Activated CD8-positive, alpha-beta memory T cell treated with anti-CD3 and anti-CD28 coated beads for 4 hours (primary cell): ENCODE data around the gene MEI4.
"Not testable (repeated sequence)": the region's sequence is repeated elsewhere in the genome, so short reads cannot be mapped to it uniquely, and the experiment has no call there.

Source experiments
- DNase-seq, 2 donors: peaks; one replicate each; pipeline ENCODE4 v3.0.0-alpha.2; 2020; ENCODE audit warnings: low read depth in 2 of 2

MEI4 gene

DNA sequence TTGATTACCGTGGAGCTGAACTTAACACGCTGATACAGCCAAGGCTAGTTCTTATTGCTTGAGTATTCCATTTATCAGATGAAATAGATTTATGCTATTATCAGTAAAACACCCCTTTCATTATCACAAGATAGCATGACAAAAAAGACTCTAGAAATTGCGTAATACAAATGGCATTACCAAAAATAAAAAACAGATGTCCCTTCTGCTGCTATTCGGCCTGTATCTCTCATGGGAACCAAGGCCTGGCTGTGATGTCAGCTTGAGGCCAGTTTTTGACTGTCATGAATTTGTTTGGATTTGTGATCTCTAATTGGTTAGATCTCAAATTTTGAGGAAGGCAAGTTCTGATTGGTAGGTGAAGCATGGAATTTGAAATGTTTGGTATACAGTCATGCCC lies 25.2 kb downstream of the MEI4 start:
- no peak for DNase-seq

DNA sequence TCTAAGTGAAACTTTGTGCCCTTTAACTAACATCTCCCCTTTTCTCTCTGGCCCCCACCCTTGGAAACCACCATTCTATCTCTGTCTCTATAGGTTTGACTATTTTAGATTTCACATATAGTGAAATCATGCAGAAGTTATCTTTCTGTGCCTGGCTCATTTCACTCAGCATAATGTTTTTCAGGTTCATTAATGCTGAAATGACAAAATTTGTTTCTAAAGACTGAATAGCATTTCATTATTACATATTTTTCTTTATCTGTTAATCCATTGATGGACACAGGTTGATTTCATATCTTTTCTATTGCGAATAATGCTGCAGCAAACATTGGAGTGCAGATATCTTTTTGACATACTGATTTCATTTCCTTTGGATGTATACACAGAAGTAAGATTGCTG lies 30.7 kb downstream of the MEI4 start:
- no peak for DNase-seq

DNA sequence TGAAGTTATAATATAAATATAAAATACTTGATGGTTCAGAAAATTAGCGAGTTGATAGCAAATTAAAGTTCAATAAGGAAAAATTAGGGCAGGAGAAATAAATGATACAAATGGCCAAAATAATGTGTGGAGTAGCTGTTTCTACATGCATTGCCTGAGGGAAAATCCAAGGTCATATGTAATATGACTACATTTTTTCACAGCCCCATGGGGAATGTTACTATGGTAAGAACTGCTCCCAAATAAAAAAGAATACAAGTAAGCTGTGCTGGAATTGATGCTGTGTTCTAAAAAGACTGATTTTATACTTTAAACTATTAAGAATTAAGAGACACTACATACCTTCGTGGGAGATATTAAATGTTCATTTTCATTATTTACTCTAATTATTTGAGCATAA lies 34.1 kb downstream of the MEI4 start:
- no peak for DNase-seq

DNA sequence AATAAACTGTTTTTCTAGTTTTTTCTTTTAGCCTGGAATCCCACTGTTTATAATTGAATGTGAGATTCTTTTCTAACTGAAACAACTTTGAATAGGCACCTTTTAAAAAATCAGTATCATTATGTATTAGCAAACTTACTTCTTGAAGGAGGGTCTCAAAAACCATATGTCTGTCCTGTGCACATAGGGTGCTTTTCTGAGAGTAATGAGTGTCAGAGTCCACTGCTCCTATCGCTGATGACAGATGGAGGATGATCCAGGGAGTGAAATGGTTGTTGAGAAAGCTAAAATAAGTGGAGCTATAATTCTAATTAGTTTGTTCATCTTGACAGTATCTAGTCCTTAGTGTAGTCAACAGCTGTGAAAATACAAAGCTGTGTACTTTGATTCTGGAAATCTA lies 35.8 kb downstream of the MEI4 start:
- DNase-seq, result no peak

DNA sequence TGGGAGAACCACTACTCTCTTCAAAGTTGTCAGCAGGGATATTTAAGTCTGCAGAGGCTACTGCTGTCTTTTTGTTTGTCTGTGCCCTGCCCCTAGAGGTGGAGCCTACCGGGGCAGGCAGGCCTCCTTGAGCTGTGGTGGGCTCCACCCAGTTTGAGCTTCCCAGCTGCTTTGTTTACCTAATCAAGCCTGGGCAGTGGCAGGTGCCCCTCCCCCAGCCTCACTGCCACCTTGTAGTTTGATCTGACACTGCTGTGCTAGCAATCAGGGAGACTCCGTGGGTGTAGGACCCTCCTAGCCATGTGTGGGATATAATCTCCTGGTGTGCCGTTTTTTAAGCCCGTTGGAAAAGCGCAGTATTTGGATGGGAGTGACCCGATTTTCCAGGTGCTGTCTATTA lies 47.3 kb downstream of the MEI4 start:
- DNase-seq, result not testable (repeated sequence)

DNA sequence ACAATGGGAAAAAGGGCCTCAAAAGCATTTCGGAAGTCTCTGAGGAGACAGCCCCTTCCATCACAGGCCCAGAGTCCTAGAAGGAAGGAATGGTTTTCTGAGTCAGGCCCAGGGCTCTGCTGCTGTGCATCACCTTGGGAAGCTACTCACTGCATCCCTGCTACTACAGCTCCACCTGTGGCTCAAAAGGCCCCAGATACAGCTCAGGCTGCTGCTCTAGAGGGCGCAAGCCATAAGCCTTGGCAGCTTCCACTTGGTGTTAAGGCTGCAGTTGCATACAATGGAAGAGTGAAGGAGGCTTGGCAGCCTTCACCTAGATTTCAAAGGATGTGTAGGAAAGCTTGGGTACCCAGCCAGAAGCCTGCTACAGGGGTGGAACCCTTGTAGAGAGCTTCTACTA lies 54.8 kb downstream of the MEI4 start:
- no peak for DNase-seq

DNA sequence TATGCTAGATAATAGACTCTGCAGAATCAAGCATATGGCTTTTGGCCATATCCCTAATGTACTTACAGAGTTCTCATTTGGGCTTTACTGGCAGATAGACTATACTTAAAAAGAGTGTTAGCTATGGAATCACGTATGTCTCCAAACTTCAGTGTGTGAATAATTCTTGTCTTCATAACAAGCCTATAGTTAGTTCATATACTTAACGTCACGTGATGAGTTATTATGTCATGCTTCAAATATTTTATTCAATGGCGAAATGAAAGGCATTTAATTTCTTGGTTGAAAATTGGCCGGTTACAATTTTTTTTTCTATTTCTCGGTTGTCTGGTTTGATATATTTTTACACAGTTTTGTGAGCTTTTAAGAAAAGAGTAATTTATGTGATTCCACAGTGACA lies 62.7 kb downstream of the MEI4 start:
- DNase-seq, result no peak

DNA sequence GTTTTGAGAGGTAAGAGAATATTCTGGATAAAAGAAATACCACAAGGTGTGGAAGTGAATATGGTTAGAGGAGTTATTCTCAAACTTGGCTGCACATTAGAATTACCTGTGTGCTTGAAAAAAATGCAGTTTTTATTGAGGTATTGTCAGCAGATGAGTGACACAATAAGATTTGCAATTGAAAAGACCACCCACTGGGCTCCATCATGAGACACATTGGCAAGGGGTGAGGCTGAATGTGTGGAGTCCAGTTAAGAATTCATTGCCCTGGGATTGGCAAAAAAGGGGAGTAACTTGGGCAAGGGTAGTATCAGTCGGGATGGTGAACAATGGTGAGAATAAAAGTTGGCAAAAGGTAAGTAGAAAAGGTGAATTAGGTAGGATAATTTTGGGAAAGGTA lies 63.5 kb downstream of the MEI4 start:
- DNase-seq, result no peak

DNA sequence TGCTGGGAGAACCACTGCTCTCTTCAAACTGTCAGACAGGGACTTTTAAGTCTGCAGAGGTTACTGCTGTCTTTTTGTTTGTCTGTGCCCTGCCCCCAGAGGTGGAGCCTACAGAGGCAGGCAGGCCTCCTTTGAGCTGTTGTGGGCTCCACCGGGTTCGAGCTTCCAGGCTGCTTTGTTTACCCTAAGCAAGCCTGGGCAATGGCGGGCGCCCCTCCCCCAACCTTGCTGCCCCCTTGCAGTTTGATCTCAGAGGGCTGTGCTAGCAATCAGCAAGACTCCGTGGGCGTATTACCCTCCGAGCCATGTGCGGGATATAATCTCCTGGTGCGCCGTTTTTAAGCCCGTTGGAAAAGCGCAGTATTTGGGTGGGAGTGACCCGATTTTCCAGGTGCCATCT lies 83.2 kb downstream of the MEI4 start:
- DNase-seq, result not testable (repeated sequence)

DNA sequence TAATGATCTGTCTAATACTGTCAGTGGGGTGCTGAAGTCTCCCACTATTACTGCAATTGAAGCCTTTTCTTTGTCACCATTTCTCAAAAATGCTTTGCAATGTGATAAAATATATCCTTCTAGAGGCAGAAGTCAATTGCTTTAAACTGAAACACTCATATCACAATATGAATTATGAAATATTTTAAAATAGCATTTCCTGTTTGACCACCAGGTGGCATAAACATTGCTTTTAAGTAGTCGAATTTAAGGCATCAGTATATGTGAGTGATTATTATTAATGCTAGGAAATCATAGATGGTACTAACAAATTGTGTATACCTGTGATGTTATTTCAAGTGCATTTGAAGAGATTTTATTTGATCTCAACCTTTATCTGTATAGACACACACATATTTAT lies 87.5 kb downstream of the MEI4 start:
- DNase-seq, result no peak

DNA sequence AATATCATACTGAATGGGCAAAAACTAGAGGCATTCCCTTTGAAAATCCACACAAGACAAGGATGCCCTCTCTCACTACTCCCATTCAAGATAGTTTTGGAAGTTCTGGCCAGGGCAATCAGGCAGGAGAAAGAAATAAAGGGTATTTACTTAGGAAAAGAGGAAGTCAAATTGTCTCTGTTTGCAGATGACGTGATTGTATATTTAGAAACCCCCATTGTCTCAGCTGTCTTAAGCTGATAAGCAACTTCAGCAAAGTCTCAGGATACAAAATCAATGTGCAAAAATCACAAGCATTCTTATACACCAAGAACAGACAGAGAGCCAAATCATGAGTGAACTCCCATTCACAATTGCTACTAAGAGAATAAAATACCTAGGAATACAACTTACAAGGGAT lies 99.3 kb downstream of the MEI4 start:
- DNase-seq, result not testable (repeated sequence)

DNA sequence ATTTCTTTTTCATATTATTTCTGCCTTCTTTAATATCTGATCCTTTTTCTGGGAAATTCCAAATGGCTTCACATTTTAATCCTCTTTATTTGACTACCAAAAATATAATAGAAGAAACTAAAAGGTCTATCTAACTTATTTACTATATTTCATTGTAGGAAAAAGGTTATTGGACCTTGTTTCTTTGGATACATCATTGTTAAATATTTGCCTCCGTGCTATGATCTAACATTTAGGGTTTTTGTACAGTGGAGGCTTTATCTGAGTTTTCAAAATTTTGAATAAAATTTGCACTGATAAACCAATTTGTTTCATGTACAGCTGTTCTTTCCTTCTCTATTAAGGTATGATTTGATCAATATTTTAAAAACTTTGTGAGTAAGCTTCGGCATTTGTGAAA lies 109.5 kb downstream of the MEI4 start:
- DNase-seq, result no peak

DNA sequence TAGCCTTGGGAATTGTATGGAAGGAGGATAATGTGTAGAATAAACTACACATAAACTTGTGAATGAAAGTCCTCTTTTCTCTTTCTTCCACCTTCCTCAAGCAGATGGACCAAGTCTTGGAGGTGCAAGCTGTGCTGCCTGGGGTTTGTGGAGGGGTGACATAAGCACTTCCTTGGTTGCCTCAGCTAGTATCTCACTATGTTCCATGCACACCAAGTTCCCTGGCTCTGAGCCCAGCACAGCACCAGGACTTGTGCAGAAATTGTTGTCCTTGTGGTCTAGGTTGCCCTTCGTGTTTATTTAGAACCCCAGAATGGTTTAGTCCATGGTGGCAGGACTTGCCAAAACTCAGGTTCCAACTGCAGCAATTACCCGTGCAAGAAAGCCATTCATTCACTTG lies 110.3 kb downstream of the MEI4 start:
- no peak for DNase-seq

DNA sequence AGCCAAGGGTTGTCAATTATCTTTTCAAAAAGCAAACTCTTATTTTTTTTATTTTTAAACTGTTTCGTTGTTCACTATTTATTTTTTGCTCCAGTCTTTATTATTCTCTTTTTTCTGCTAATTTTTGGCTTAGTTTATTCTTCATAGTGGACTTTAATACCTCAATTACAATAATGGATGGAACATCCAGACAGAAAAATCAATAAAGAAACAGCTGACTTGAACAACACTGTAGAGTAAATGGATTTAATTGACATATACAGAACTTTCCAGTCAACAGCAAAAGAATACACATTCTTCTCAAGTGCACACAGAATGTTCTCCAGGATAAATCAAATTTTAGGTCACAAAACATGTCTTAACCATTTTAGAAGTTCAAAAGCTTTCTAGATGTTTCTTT lies 111.5 kb downstream of the MEI4 start:
- no peak for DNase-seq

DNA sequence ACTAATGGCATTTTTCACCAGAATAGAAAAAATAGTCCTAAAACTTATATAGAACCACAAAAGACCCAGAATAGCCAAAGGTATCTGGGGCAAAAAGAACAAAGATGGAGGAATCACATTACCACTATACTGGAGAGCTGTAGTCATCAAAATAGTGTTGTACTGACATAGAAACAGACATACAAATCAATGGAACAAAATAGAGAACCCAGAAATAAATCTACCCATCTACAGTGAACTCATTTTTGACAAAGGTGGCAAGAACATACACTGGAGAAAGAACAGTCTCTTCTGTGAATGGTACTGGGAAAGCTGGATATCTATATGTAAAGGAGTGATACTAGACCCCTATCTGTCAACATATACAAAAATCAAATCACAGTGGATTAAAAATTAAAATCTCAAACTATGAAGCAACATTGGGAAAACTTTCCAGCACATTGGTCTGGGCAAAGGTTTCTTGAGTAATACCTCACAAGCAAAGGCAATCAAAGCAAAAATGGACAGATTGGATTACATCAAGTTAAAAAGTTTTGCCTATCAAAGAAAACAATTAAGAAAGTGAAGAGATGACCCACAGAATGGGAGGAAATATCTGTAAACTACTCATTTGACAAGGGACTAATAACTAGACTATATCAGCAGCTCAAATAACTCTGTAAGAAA lies 120.5 kb downstream of the MEI4 start:
- no peak for DNase-seq

DNA sequence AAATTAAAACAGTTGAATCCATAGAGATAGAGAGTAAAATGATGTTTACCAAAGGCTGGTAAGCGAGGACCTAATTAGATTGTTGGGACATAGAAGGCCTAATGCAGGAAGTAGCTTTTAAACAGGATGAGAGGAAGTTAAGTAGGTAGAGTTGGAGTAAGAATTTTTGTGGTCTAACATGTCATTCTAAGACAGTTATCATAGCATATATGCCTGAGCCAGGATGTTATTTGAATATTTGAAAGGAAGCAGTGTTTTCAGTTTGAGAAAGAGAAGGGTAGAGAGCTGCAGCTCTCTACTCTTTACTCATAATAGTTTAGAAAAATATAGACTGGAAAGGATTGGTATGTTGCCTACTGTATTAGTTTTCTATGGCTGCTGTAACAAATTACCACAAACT lies 121.6 kb downstream of the MEI4 start:
- no peak for DNase-seq

DNA sequence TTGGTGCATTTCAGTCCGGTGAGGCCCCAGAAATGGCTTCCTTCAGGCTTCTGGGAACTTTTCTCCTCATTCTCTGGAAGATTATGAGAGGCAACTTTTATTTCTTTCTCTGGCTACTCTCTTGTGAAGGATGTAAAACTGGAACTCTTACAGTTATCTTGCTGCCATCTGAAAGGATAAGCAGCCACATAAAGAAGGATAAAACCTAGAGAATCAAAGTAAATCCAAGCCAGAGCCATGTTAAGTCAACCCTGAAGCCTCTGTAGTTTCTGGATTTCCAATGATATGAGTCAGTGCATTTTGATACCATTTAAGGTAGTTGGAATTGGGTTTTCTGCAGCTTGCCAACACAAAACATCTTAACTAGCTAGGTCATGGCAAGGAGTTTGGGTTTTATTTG lies 123.6 kb downstream of the MEI4 start:
- DNase-seq, result no peak

DNA sequence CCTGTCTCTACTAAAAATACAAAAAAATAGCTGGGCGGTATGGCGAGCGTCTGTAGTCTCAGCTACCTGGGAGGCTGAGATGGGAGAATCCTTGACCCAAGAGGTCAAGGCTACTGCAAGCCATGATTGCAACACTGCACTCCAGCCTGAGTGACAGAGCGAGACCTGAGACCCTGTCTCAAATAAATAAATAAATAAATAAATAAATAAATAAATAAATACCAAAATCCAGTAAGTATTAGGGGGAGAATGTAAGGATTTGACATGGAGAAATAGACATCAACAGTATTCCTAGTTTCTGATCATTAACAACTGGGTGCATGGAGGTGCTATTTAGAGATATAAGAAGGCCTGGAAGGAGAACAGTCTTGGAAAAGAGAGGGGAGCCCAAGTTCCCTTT lies 125.7 kb downstream of the MEI4 start:
- DNase-seq, result no peak

DNA sequence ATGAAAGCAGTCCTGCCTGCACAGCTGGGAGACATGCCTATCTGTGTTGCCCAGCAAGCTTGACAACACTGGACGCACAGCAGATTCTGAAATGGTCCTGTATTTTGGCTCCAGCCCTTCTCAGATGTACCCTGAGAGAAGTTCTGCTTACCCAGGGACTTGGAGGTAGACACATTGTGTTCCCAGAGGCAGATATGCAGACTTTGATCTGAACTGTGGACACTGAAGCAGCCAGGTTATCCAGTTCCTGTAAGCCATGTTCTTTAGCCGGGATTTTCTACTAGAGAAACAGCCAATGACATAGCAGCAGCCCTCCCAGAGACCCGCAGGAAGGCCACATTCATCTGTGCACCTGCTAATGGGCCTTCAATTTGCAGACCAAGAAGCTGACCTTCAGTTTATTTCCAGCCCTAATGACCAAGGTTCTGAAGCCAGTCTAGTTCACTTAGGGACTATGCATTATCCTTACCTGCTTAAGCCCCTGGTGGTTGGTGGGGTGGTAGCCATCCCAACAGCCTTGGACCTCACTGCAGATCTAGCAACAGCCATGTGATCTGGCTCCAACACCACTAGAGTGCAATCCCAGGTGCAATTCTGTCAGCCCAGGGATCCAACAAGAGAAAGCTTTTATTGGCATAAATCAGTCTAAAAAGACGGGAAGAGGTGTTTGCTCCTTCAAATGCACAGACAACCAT lies 134.2 kb downstream of the MEI4 start:
- DNase-seq, result no peak

DNA sequence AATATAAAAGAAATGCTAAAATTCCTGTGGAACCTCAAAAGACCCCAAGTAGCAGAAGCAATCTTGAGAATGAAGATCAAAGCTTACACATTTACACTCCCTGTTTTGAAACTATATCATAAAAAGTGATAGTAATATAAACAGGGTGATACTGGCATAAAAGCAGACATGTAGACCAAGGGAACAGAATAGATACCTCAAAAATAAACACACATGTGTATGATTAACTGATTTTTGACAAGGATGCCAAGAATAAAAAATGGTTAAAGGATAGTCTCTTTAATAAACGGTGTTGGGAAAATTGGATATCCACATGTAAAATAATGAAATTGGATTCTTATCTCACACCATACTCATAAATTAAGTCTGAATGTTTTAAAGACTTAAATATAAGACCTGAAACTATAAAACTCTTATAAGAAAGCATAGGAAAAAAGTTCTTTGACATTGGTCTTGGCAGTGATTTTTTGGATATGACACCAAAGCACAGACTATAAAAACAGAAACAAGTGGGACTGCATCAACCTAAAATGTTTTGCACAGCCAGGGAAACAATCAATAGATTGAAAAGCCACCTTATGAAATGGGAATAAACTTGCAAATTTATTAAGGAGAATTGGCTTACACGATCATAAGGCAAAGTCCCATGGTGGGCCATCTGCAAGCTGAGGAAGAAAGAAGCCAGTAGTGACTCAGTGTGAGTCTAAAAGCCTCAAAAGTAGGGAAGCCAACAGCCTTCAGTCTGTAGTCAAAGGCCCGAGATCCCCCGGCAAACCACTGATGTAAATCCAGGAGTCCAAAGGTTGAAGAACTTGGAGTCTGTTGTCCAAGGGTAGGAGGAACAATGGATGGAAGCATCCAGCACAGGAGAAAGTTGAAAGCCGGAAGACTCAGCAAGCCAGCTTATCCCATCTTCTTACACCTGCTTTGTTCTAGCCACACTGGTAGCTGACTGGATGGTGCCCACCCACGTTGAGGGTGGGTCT lies 144.3 kb downstream of the MEI4 start:
- DNase-seq, result no peak

DNA sequence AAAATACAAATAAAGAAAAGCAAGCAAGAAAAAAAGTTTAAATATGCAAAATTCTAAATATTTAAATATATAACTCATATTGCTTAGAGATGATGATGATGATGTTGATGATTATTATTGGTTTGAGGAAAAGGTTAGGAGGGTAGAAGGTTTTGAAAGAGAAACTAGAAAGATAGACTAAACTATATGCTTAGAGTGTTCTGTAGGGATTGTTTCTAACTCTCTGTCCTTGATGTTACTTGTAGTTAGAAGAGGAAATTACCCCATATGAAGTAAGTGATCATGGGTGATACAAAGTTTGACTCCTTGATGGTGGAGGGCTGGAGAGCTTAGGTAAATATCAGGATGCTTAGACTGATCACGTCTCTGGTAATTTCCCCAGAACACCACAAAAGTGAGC lies 159.5 kb downstream of the MEI4 start:
- DNase-seq, result no peak

DNA sequence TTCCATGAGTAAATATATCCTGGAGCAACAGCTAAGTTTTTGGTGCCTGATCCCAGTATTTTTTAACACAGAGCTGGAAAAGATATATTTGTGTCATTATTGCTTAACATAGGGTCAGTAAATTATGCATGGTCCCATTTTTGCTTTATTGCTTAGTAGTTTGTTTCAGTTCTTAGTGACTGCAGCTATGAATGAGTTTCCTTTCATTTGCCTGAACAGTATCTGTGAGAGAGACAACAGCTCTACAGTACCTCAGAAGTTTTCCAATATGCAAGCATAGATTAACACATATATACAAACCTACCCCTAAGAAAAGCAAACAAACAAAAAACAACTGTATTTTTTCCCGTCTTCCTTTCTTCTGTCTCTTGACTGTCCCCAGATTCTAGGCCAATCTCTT lies 160.3 kb downstream of the MEI4 start:
- no peak for DNase-seq

DNA sequence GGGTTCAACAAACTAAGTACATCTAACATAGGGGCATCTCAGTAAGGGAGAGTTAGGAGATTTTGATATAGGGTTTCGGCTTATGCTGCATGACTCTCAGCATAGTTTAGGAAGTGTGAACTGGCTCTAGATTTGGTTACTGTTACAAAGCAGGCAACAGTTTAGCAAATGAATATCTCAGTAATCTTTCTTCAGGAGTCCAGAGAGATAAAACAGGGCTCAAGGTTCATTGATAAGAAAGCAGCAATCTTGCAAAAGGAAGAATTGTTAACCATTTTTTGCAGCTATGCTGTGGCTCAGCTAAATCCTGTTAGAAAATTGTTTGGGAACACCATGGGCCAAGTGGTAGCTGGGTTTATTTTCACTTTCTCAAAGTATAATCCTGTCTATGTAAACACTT lies 161.3 kb downstream of the MEI4 start:
- no peak for DNase-seq
